Measurements from ENCODE around the gene GAS5.
A peak's percentile ranks its signal among the peaks of the same experiment; 100 is the strongest.

Gene GAS5

DNA sequence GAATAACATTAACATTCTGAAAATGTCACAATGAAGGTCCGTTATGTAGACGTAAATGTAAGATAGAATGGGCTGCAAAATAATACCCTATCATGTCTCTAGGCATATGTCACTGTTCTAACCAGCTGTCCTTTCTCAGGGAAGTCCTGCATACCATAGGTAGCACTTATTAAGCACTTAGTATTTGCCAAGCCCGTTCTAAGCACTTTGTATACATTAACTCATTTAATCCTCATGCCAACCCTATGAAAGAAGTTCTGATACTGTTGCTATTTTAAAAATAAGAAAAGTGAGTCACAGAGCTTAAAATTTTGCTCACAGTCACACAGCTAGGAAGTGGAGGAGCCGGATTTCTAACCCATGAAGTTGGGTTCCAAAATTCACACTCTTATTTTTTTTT, 15.7 kb downstream of the GAS5 start:
- no peak overlapping the region for H3K27ac ChIP-seq (ENCODE audit: insufficient read depth, low read depth, low read length, poor library complexity, severe bottlenecking)
- no peaks in the 10 kb centered on the region for H3K4me1 ChIP-seq (ENCODE audit: control insufficient read depth, insufficient read depth, low read length)
- H3K27me3 ChIP-seq (ENCODE audit: control insufficient read depth, insufficient read depth, low read length, poor library complexity, severe bottlenecking) = no peaks in the 10 kb centered on the region
- H3K36me3 ChIP-seq (ENCODE audit: control insufficient read depth, insufficient read depth, low read length) = peaks cover 18% of the 10 kb centered on the region
- no peaks in the 10 kb centered on the region for H3K9me3 ChIP-seq (ENCODE audit: control insufficient read depth, low read length)
- WGBS, 2 experiments = 93 to 95% methylated on average over 3 to 4 of the region's 4 CpGs
- no peak overlapping the region for H3K4me3 ChIP-seq (ENCODE audit: insufficient read depth, low read depth, low read length)

- no peak overlapping the region for H3K4me3 ChIP-seq (ENCODE audit: insufficient read depth, low read depth, low read length)
- WGBS, 2 experiments = 96% methylated on average over 1 of the region's 1 CpG; no CpG with 5 or more reads in 1 of the 2 experiments
- peaks cover 23% of the 10 kb centered on the region for H3K36me3 ChIP-seq (ENCODE audit: control insufficient read depth, insufficient read depth, low read length)
- no peak overlapping the region for H3K27ac ChIP-seq (ENCODE audit: insufficient read depth, low read depth, low read length, poor library complexity, severe bottlenecking)
- no peaks in the 10 kb centered on the region for H3K27me3 ChIP-seq (ENCODE audit: control insufficient read depth, insufficient read depth, low read length, poor library complexity, severe bottlenecking)
- no peaks in the 10 kb centered on the region for H3K9me3 ChIP-seq (ENCODE audit: control insufficient read depth, low read length)
- no peaks in the 10 kb centered on the region for H3K4me1 ChIP-seq (ENCODE audit: control insufficient read depth, insufficient read depth, low read length)
These were observed 35.0 kb downstream of the GAS5 start for GRCh38 chr1:173832748-173833147.

DNA sequence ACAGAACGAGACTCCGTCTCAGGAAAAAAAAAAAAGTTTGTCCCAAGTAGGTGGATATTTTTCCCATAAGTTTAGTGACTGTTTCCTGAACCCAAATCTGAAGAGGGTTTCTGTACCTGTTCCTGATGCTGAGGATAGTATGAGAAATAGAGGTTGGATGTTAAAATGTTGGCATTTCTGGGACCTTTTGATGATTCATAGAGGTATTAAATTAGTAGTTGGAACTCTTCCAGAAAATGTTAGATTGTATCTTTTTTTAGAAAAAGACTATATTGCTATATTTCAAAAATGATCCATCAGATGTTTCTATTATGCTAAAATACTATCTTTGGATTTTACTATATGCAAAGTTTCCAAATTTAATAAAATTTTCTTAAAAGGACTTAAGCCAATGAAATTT, 40.2 kb downstream of the GAS5 start:
- no peaks in the 10 kb centered on the region for H3K9me3 ChIP-seq (ENCODE audit: control insufficient read depth, low read length)
- H3K27me3 ChIP-seq (ENCODE audit: control insufficient read depth, insufficient read depth, low read length, poor library complexity, severe bottlenecking) = no peaks in the 10 kb centered on the region
- no peak overlapping the region for H3K4me3 ChIP-seq (ENCODE audit: insufficient read depth, low read depth, low read length)
- WGBS, 2 experiments = 90 to 95% methylated on average over 2 of the region's 2 CpGs
- H3K27ac ChIP-seq (ENCODE audit: insufficient read depth, low read depth, low read length, poor library complexity, severe bottlenecking) = no peak overlapping the region
- H3K36me3 ChIP-seq (ENCODE audit: control insufficient read depth, insufficient read depth, low read length) = peaks cover 13% of the 10 kb centered on the region
- peaks cover 7% of the 10 kb centered on the region for H3K4me1 ChIP-seq (ENCODE audit: control insufficient read depth, insufficient read depth, low read length)

DNA sequence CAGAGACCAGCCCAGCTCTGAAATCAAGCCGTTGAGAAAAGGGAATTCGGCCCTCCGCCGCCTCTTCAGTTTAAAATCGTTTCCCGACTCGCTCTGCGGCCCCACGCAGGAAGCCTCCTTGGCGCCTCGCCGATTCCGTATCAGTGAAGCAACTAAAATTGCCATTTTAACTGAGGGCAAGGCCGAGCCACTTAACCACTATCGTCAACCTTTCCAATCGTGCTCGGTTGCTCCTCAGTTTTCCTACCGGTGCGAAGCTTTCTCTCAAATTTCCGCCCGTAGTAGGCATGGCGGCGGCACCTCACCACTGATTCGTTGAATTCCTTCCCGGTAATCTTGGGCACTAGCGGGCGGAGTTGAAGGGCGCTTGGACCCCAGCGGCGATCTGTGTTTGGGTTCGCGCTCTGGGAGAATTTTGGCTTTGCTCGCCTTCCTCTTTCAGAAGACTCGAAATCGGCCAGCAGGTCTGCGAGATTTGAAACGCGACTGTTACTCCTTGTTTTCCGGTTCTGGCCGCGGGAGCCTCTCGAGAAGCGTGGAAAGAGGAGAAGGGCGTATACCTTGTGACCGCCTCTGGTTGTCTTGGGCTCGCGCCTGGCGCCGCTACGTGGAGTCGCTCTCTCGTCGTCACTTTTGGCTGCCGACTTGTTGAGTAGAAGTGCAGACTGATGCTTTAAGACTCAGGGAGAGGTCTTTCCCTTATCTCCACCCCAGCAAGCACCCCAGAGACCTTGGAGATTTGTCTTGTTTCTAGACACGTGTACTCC, 43.3 kb downstream of the GAS5 start, which contains the start of the genes CENPL and DARS2:
CENPL (minus strand) TSS at position 569 of the 767 bp plus-strand sequence. CDS start 13,584 bp downstream, outside the sequence.
DARS2 (plus strand) TSS at position 359 of the 767 bp plus-strand sequence. CDS start 557 bp downstream, outside the sequence.
- 0 to 1% methylated on average over 55 of the region's 55 CpGs for WGBS, 2 experiments
- Histone ChIP-seq H3K36me3 (ENCODE audit: control insufficient read depth, insufficient read depth, low read length) (peaks cover 5% of the 10 kb centered on the region), H3K27ac (ENCODE audit: insufficient read depth, low read depth, low read length, poor library complexity, severe bottlenecking) (peak within 1 kb of the TSS; percentile 97), H3K4me1 (ENCODE audit: control insufficient read depth, insufficient read depth, low read length) (peaks cover 7% of the 10 kb centered on the region), H3K27me3 (ENCODE audit: control insufficient read depth, insufficient read depth, low read length, poor library complexity, severe bottlenecking) (no peaks in the 10 kb centered on the region), H3K4me3 (ENCODE audit: insufficient read depth, low read depth, low read length) (peak within 1 kb of the TSS; percentile 80), H3K9me3 (ENCODE audit: control insufficient read depth, low read length) (no peaks in the 10 kb centered on the region)

DNA sequence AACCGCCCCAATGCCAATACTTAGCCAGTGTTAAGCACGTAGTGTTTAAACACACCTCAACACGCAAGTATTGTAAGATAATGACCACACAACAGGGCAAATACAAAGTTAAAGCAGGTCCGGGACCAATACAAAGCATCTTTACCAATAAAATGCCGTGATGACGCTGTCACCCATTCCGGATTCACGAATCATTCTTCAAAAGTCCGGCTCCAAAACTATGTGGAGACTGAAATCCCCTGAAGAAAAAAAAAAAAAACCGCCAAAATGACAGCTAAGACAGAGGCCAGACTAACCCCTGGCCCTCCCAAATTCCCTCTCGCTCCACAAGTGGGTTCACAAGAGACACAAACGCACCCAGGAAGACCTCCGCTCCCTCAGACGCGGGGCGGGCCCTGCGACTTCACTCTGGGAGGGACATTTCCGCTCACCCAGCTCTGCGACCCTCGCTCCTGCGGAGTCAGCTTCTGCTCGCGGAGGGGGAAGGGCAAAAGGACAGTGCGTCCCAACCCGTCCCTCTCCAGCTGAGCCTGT, 43.9 kb downstream of the GAS5 start:
- Histone ChIP-seq H3K27ac (ENCODE audit: insufficient read depth, low read depth, low read length, poor library complexity, severe bottlenecking) (peak overlapping the region; percentile 97), H3K27me3 (ENCODE audit: control insufficient read depth, insufficient read depth, low read length, poor library complexity, severe bottlenecking) (no peaks in the 10 kb centered on the region), H3K9me3 (ENCODE audit: control insufficient read depth, low read length) (no peaks in the 10 kb centered on the region), H3K4me3 (ENCODE audit: insufficient read depth, low read depth, low read length) (peak overlapping the region; percentile 80), H3K4me1 (ENCODE audit: control insufficient read depth, insufficient read depth, low read length) (peaks cover 7% of the 10 kb centered on the region), H3K36me3 (ENCODE audit: control insufficient read depth, insufficient read depth, low read length) (peaks cover 5% of the 10 kb centered on the region)
- whole genome bisulfite sequencing, 2 experiments = 0% methylated on average over 25 of the region's 25 CpGs

GRCh38 chr1:173821680-173822079, 46.1 kb downstream of the GAS5 start:
- no peaks in the 10 kb centered on the region for H3K9me3 ChIP-seq (ENCODE audit: control insufficient read depth, low read length)
- peaks cover 7% of the 10 kb centered on the region for H3K4me1 ChIP-seq (ENCODE audit: control insufficient read depth, insufficient read depth, low read length)
- WGBS, 2 experiments = 89 to 91% methylated on average over 4 of the region's 4 CpGs
- no peak overlapping the region for H3K27ac ChIP-seq (ENCODE audit: insufficient read depth, low read depth, low read length, poor library complexity, severe bottlenecking)
- H3K27me3 ChIP-seq (ENCODE audit: control insufficient read depth, insufficient read depth, low read length, poor library complexity, severe bottlenecking) = no peaks in the 10 kb centered on the region
- no peak overlapping the region for H3K4me3 ChIP-seq (ENCODE audit: insufficient read depth, low read depth, low read length)
- H3K36me3 ChIP-seq (ENCODE audit: control insufficient read depth, insufficient read depth, low read length) = peaks cover 5% of the 10 kb centered on the region

DNA sequence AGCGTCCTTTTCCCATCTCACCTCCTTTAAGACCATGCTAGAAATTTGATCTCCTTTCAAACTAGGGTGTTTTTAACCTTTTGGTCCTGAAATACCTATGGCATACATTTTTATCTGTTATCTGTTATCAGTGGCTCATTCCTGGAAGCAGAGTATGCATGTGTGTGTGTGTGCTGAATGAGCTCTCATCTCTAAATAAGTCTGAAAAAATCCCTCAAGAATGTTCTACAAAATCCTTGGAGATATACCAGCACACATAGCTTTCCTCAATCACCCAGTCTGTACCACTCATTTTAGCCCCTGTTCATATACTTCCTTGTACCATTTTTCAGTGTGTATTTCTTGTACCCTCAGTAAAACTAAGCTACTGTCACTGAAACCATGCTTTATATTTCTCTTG, 49.3 kb downstream of the GAS5 start:
- Histone ChIP-seq H3K27me3 (ENCODE audit: control insufficient read depth, insufficient read depth, low read length, poor library complexity, severe bottlenecking) (no peaks in the 10 kb centered on the region), H3K4me3 (ENCODE audit: insufficient read depth, low read depth, low read length) (no peak overlapping the region), H3K36me3 (ENCODE audit: control insufficient read depth, insufficient read depth, low read length) (peaks cover 5% of the 10 kb centered on the region), H3K27ac (ENCODE audit: insufficient read depth, low read depth, low read length, poor library complexity, severe bottlenecking) (no peak overlapping the region), H3K9me3 (ENCODE audit: control insufficient read depth, low read length) (no peaks in the 10 kb centered on the region), H3K4me1 (ENCODE audit: control insufficient read depth, insufficient read depth, low read length) (peaks cover 7% of the 10 kb centered on the region)
- 90 to 96% methylated on average over 1 of the region's 1 CpG for WGBS, 2 experiments

Measured in ectodermal cell (in vitro differentiated cells).